WTC11 (cell line): ENCODE data around the gene TNK2. TPM values are rescaled to one million over a fixed set of nuclear protein-coding genes. Genes with fewer than 3 reads are reported as not detected.

Source experiments
- ATAC-seq: fragments of 200-7000 bp; cut with Tn5 transposase; 2 replicates; pipeline ENCODE4 v1.10.0; 2021; ENCODE audit warnings: mild to moderate bottlenecking, moderate library complexity
- CTCF ChIA-PET: fragments of 300-600 bp; sonication (Branson Sonifier 250); formaldehyde crosslinking; loops from one replicate; lab custom pipeline; 2021; ENCODE audit warnings: antibody characterized with exemption; lab: Charles Lee
- POLR2A ChIA-PET: fragments of 350-600 bp; sonication (Branson Sonifier 250); formaldehyde crosslinking; loops from one replicate; lab custom pipeline; 2021; ENCODE audit warnings: antibody characterized with exemption; lab: Charles Lee
- DNase-seq: peaks from one replicate; pipeline ENCODE4 v3.0.0; 2021; ENCODE audit warnings: low spot score
- H3K27ac Mint-ChIP-seq: 2 replicates; pipeline ENCODE4 v1.8.0; 2021; ENCODE audit warnings: mixed read lengths
- H3K27me3 Mint-ChIP-seq: 2 replicates; pipeline ENCODE4 v1.8.0; 2021; ENCODE audit warnings: low read depth, mild to moderate bottlenecking, moderate library complexity, mixed read lengths
- H3K36me3 Mint-ChIP-seq: 2 replicates; pipeline ENCODE4 v1.8.0; 2021; ENCODE audit warnings: mixed read lengths
- H3K4me1 Mint-ChIP-seq: 2 replicates; pipeline ENCODE4 v1.8.0; 2022; ENCODE audit warnings: mixed read lengths
- H3K4me3 Mint-ChIP-seq: 2 replicates; pipeline ENCODE4 v1.8.0; 2021; ENCODE audit warnings: mild to moderate bottlenecking, moderate library complexity, mixed read lengths
- H3K9me3 Mint-ChIP-seq: 2 replicates; pipeline ENCODE4 v1.8.0; 2021; ENCODE audit warnings: mixed read lengths
- IRF2 ChIP-seq: sonication (generic); formaldehyde crosslinking; IDR thresholded peaks from 2 replicates; pipeline ENCODE4 v1.8.0; 2022; ENCODE audit warnings: low read depth, missing genetic modification reagents, borderline replicate concordance
- KAT7 ChIP-seq: sonication (generic); formaldehyde crosslinking; IDR thresholded peaks from 2 replicates; pipeline ENCODE4 v1.8.1; 2023; ENCODE audit warnings: missing genetic modification reagents, mild to moderate bottlenecking, borderline replicate concordance
- NFYB ChIP-seq: sonication (generic); formaldehyde crosslinking; conservative IDR thresholded peaks from 2 replicates; pipeline ENCODE4 v1.8.0; 2022; ENCODE audit warnings: low read depth, missing genetic modification reagents
- SMAD4 ChIP-seq: sonication (generic); formaldehyde crosslinking; IDR thresholded peaks from 2 replicates; pipeline ENCODE4 v1.8.0; 2022; ENCODE audit warnings: mild to moderate bottlenecking, missing genetic modification reagents
- ZNF232 ChIP-seq: sonication (generic); formaldehyde crosslinking; IDR thresholded peaks from 2 replicates; pipeline ENCODE4 v1.8.0; 2022; ENCODE audit warnings: mild to moderate bottlenecking, missing genetic modification reagents
- total RNA-seq: library from RNA; stranded (reverse); gene quantifications from 3 replicates; pipeline ENCODE4 v1.2.3, GENCODE V29; 2021
- TF ChIP-seq, protein P1 (sequence below): sonication (generic); formaldehyde crosslinking; IDR thresholded peaks from 2 replicates; pipeline ENCODE4 v1.8.0; 2023; ENCODE audit warnings: missing genetic modification reagents, mild to moderate bottlenecking, borderline replicate concordance
- TF ChIP-seq, protein P2 (sequence below): sonication (generic); formaldehyde crosslinking; IDR thresholded peaks from 2 replicates; pipeline ENCODE4 v1.8.0; 2022; ENCODE audit warnings: mild to moderate bottlenecking, missing genetic modification reagents
- TF ChIP-seq, protein P3 (sequence below): fragments of 250-450 bp; sonication (Bioruptor Pico); IDR thresholded peaks from 2 replicates; pipeline ENCODE4 v1.8.0; 2021; ENCODE audit warnings: mild to moderate bottlenecking
- TF ChIP-seq, protein P4 (sequence below): fragments of 250-450 bp; sonication (Bioruptor Pico); IDR thresholded peaks from 2 replicates; pipeline ENCODE4 v2.1.2; 2022; ENCODE audit warnings: mild to moderate bottlenecking, moderate library complexity
- TF ChIP-seq, protein P5 (sequence below): sonication (generic); formaldehyde crosslinking; IDR thresholded peaks from 2 replicates; pipeline ENCODE4 v1.8.0; 2023; ENCODE audit warnings: missing genetic modification reagents
- TF ChIP-seq, protein P6 (sequence below): sonication (generic); formaldehyde crosslinking; IDR thresholded peaks from 2 replicates; pipeline ENCODE4 v1.8.1; 2023; ENCODE audit warnings: mild to moderate bottlenecking, missing genetic modification reagents, moderate library complexity
- TF ChIP-seq, protein P7 (sequence below): fragments of 250-450 bp; sonication (Bioruptor Pico); conservative IDR thresholded peaks from 2 replicates; pipeline ENCODE4 v1.9.0; 2021; ENCODE audit warnings: mild to moderate bottlenecking
- TF ChIP-seq, protein P8 (sequence below): sonication (generic); formaldehyde crosslinking; IDR thresholded peaks from 2 replicates; pipeline ENCODE4 v1.8.0; 2023; ENCODE audit warnings: mild to moderate bottlenecking, missing genetic modification reagents

Gene TNK2
- total RNA-seq, 1 experiment from 2014 or later, result 58.4 TPM

DNA sequence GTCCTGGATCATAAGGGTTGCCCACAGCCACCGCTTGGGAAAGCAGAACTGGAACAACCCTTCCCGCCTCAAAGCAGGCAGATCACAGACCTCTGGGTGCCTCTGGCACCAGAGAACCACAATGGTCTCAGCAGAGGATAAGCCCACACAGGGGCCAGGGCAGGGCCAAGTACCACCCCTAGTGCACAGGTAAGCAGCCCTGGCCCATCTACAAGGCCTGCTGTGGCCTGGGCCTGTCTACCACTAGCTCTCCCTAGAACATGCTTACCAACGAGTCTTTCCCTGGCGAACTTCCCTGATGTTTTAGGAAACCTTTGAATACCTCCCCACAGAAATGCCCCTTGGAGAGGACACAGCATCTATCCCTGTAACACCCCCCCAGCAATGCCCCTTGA lies 28.3 kb downstream of the TNK2 start (continued):
- TF ChIP-seq, protein P1, sequence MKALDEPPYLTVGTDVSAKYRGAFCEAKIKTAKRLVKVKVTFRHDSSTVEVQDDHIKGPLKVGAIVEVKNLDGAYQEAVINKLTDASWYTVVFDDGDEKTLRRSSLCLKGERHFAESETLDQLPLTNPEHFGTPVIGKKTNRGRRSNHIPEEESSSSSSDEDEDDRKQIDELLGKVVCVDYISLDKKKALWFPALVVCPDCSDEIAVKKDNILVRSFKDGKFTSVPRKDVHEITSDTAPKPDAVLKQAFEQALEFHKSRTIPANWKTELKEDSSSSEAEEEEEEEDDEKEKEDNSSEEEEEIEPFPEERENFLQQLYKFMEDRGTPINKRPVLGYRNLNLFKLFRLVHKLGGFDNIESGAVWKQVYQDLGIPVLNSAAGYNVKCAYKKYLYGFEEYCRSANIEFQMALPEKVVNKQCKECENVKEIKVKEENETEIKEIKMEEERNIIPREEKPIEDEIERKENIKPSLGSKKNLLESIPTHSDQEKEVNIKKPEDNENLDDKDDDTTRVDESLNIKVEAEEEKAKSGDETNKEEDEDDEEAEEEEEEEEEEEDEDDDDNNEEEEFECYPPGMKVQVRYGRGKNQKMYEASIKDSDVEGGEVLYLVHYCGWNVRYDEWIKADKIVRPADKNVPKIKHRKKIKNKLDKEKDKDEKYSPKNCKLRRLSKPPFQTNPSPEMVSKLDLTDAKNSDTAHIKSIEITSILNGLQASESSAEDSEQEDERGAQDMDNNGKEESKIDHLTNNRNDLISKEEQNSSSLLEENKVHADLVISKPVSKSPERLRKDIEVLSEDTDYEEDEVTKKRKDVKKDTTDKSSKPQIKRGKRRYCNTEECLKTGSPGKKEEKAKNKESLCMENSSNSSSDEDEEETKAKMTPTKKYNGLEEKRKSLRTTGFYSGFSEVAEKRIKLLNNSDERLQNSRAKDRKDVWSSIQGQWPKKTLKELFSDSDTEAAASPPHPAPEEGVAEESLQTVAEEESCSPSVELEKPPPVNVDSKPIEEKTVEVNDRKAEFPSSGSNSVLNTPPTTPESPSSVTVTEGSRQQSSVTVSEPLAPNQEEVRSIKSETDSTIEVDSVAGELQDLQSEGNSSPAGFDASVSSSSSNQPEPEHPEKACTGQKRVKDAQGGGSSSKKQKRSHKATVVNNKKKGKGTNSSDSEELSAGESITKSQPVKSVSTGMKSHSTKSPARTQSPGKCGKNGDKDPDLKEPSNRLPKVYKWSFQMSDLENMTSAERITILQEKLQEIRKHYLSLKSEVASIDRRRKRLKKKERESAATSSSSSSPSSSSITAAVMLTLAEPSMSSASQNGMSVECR, result no peak
- TF ChIP-seq, protein P2, sequence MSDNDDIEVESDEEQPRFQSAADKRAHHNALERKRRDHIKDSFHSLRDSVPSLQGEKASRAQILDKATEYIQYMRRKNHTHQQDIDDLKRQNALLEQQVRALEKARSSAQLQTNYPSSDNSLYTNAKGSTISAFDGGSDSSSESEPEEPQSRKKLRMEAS (CRISPR knock-in tag), result no peak
- TF ChIP-seq ZNF232, result no peak

DNA sequence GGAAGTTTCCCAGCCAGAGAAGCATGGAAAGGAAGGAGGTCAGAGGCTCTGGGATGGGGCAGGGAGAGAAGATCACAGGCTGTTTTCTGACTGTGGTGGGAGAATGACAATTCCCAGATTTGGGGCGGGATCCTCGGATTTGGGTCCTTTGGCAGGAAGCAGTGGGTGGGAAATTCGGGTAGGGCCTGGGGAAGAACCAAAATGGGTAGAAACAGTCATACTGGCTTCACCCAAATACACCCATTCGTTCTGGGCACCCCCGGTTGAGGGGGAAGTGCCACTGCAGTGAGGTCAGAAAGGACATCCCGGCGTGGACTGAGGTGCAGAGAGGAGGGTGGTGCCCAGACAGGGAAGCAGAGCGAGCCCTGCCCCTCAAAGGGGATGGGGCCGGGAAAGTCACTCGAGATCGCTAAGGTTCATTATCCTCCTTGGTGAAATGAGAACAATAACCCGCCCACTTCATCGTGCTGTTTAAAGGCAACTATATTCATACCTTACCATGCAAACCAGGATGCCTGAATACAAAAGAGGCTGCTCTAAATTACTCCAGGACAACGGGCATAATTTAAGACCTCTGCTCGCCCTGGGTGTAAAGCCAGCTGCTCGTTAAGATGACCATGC lies 28.8 kb downstream of the TNK2 start:
- TF ChIP-seq, protein P3, sequence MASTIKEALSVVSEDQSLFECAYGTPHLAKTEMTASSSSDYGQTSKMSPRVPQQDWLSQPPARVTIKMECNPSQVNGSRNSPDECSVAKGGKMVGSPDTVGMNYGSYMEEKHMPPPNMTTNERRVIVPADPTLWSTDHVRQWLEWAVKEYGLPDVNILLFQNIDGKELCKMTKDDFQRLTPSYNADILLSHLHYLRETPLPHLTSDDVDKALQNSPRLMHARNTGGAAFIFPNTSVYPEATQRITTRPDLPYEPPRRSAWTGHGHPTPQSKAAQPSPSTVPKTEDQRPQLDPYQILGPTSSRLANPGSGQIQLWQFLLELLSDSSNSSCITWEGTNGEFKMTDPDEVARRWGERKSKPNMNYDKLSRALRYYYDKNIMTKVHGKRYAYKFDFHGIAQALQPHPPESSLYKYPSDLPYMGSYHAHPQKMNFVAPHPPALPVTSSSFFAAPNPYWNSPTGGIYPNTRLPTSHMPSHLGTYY (CRISPR knock-in tag), result no peak
- TF ChIP-seq, protein P4, sequence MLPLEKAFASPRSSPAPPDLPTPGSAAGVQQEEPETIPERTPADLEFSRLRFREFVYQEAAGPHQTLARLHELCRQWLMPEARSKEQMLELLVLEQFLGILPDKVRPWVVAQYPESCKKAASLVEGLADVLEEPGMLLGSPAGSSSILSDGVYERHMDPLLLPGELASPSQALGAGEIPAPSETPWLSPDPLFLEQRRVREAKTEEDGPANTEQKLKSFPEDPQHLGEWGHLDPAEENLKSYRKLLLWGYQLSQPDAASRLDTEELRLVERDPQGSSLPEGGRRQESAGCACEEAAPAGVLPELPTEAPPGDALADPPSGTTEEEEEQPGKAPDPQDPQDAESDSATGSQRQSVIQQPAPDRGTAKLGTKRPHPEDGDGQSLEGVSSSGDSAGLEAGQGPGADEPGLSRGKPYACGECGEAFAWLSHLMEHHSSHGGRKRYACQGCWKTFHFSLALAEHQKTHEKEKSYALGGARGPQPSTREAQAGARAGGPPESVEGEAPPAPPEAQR, result no peak
- no peaks in the 10 kb centered on the region for H3K27me3 Mint-ChIP-seq
- H3K36me3 Mint-ChIP-seq, result peaks cover 7% of the 10 kb centered on the region
- no peaks in the 10 kb centered on the region for H3K4me1 Mint-ChIP-seq
- ChIA-PET POLR2A (no interaction called here), CTCF (no interaction called here)
- H3K4me3 Mint-ChIP-seq, result no peak overlapping the region
- H3K27ac Mint-ChIP-seq, result no peak overlapping the region
- ATAC-seq (no peak), DNase-seq (no peak)
- no peaks in the 10 kb centered on the region for H3K9me3 Mint-ChIP-seq

DNA sequence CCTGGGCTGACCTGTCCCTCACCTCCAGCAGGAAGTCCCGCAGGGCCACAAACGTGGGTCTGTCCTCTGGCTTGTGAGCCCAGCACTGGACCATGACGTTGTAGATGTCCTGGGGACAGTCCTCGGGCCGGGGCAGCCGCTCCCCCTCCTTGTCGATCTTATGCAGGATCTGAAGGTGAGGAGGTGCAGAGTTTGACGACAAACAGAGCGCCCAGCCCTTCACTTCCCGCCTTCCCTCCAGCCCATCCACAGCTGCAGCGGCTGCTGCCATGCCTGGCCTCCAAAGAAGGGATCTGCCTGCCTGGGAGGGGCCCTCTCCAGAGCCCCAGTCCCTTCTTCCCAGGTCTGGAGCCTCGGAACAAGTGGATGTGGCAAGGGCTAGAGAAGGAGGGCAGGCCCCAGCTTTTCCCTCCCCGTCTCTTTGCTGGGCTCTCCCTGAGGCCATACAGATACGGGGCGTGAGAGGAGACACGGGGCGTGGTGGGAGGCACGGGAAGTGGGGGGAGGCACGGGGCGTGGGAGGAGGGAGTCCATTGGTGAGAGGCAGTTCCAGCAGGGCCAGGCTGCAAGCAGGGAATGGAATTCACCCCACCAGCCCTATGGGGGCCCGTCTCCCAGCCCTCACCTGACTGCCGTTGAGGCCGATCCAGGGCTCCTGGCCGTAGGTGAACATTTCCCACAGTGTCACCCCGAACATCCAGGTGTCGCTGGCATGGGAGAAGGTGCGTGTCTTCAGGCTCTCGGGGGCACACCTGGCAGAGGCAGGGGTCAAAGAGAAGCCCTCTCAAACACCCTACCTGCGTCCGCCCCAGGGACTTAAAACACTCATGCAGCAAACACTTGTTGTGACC lies 29.7 kb downstream of the TNK2 start:
- H3K27ac Mint-ChIP-seq, result no peak overlapping the region
- ChIA-PET POLR2A (no interaction called here), CTCF (interaction anchor here (1.3 to 2.4 kb wide), 2 partner anchors 16 kb away, joined by 7 to 8 read pairs; no protein-coding TSS in a partner anchor)
- no peak overlapping the region for H3K4me3 Mint-ChIP-seq
- H3K36me3 Mint-ChIP-seq, result peaks cover 4% of the 10 kb centered on the region
- DNase-seq, result no peak
- H3K9me3 Mint-ChIP-seq, result no peaks in the 10 kb centered on the region
- ATAC-seq, result no peak
- H3K27me3 Mint-ChIP-seq, result no peaks in the 10 kb centered on the region
- H3K4me1 Mint-ChIP-seq, result no peaks in the 10 kb centered on the region
- TF ChIP-seq KAT7 (CRISPR knock-in tag) (no peak), SMAD4 (no peak), NFYB (CRISPR knock-in tag) (no peak), IRF2 (no peak)
- TF ChIP-seq, protein P5, sequence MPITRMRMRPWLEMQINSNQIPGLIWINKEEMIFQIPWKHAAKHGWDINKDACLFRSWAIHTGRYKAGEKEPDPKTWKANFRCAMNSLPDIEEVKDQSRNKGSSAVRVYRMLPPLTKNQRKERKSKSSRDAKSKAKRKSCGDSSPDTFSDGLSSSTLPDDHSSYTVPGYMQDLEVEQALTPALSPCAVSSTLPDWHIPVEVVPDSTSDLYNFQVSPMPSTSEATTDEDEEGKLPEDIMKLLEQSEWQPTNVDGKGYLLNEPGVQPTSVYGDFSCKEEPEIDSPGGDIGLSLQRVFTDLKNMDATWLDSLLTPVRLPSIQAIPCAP (CRISPR knock-in tag), result no peak
- TF ChIP-seq, protein P2 (CRISPR knock-in tag), result no peak
- TF ChIP-seq, protein P6, sequence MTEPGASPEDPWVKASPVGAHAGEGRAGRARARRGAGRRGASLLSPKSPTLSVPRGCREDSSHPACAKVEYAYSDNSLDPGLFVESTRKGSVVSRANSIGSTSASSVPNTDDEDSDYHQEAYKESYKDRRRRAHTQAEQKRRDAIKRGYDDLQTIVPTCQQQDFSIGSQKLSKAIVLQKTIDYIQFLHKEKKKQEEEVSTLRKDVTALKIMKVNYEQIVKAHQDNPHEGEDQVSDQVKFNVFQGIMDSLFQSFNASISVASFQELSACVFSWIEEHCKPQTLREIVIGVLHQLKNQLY (CRISPR knock-in tag), result no peak
- TF ChIP-seq, protein P7, sequence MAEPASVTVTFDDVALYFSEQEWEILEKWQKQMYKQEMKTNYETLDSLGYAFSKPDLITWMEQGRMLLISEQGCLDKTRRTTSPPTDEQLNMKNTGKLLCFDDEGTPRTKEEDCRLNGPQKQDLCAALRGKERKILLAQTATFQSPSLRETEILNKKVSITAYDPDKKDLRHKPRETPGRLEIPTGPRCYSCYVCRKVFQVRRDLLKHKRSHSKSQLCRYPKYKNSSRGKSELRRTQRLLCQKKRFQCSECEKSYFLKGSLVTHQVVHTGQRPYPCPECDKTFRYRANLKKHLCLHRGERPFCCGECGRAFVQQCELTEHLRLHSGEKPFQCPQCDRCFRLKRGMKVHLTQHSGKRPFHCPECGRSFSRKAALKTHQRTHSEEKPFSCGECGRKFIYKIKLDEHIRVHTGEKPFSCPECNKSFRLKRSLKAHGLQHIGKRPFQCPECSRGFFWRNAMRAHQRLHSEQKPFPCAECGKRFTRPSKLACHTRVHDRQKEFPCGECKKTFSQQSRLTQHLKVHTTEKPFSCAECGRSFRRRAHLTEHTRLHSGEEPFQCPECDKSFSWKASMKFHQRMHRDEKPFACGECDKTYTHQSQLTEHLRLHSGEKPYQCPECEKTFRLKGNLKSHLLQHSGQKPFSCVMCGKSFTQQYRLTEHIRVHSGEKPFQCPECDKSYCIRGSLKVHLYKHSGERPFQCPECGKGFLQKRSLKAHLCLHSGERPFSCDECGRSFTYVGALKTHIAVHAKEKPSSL (CRISPR knock-in tag), result no peak
- TF ChIP-seq, protein P8, sequence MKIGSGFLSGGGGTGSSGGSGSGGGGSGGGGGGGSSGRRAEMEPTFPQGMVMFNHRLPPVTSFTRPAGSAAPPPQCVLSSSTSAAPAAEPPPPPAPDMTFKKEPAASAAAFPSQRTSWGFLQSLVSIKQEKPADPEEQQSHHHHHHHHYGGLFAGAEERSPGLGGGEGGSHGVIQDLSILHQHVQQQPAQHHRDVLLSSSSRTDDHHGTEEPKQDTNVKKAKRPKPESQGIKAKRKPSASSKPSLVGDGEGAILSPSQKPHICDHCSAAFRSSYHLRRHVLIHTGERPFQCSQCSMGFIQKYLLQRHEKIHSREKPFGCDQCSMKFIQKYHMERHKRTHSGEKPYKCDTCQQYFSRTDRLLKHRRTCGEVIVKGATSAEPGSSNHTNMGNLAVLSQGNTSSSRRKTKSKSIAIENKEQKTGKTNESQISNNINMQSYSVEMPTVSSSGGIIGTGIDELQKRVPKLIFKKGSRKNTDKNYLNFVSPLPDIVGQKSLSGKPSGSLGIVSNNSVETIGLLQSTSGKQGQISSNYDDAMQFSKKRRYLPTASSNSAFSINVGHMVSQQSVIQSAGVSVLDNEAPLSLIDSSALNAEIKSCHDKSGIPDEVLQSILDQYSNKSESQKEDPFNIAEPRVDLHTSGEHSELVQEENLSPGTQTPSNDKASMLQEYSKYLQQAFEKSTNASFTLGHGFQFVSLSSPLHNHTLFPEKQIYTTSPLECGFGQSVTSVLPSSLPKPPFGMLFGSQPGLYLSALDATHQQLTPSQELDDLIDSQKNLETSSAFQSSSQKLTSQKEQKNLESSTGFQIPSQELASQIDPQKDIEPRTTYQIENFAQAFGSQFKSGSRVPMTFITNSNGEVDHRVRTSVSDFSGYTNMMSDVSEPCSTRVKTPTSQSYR (CRISPR knock-in tag), result no peak
